B cell (primary cell): ENCODE results near the gene FNDC3A. TPM values are rescaled to one million over a fixed set of nuclear protein-coding genes. Genes with fewer than 3 reads are reported as not detected.

ENCODE experiments used
- ATAC-seq: fragments of 200-7000 bp; cut with Tn5 transposase; one replicate; pipeline ENCODE4 v1.10.0; 2021; ENCODE audit warnings: low read depth, mild to moderate bottlenecking, moderate number of reproducible peaks, moderate library complexity
- CTCF ChIA-PET: fragments of 350-600 bp; sonication (Branson Sonifier 250); formaldehyde crosslinking; loops from one replicate; lab custom pipeline; 2021; ENCODE audit warnings: antibody characterized with exemption, inconsistent platforms; lab: Charles Lee
- POLR2A ChIA-PET: fragments of 350-600 bp; sonication (Branson Sonifier 250); formaldehyde crosslinking; loops from one replicate; lab custom pipeline; 2021; ENCODE audit warnings: antibody characterized with exemption; lab: Charles Lee
- DNase-seq: peaks from one replicate; pipeline ENCODE4 v3.0.0; 2013
- H2AFZ ChIP-seq: 2 replicates; pipeline ENCODE4 v1.6.1; 2012; ENCODE audit warnings: mild to moderate bottlenecking, low read depth, low read length; ENCODE audit not compliant: insufficient read depth, poor library complexity, severe bottlenecking
- H3K27ac ChIP-seq, 2 donors: 1 replicate in 1 of 2; 2 replicates in 1 of 2; pipeline ENCODE4 v1.5.1; 2012 to 2013; ENCODE audit warnings: low read length in 2 of 2, mild to moderate bottlenecking in 2 of 2, moderate library complexity in 1 of 2
- H3K27me3 ChIP-seq, 4 experiments: fragments of 200-600 bp in 1 of 4; sonication (generic) in 1 of 4; replicated peaks in 1 of 4; 1 replicate in 2 of 4; 2 replicates in 2 of 4; pipeline versions ENCODE4 v1.6.1 to v1.7.0; 2013 to 2016; ENCODE audit warnings: low read length in 3 of 4, mild to moderate bottlenecking in 2 of 4, mixed read lengths in 1 of 4, moderate library complexity in 1 of 4; ENCODE audit not compliant: insufficient read depth in 4 of 4, control insufficient read depth in 3 of 4; ENCODE audit errors: control extremely low read depth in 1 of 4
- H3K36me3 ChIP-seq, 2 experiments: replicated peaks in 1 of 2; 1 replicate in 1 of 2; 2 replicates in 1 of 2; pipeline versions ENCODE4 v1.6.1 to v1.7.1; 2013; ENCODE audit warnings: low read length in 1 of 2; ENCODE audit not compliant: insufficient read depth in 2 of 2, control insufficient read depth in 1 of 2; ENCODE audit errors: control extremely low read depth in 1 of 2, extremely low read depth in 1 of 2
- H3K4me1 ChIP-seq, 2 donors: fragments of 200-600 bp in 1 of 2; sonication (generic) in 1 of 2; 1 replicate in 1 of 2; 2 replicates in 1 of 2; pipeline versions ENCODE4 v1.5.1 to v1.6.1; 2013 to 2017; ENCODE audit warnings: low read length in 2 of 2; ENCODE audit not compliant: control insufficient read depth in 2 of 2, insufficient read depth in 2 of 2
- H3K4me2 ChIP-seq: replicated peaks from 2 replicates; pipeline ENCODE3; 2012; ENCODE audit warnings: mild to moderate bottlenecking, low read depth, low read length; ENCODE audit not compliant: poor library complexity, severe bottlenecking
- H3K4me3 ChIP-seq, 5 experiments: fragments of 200-600 bp in 1 of 5; sonication (generic) in 1 of 5; 1 replicate in 3 of 5; 2 replicates in 2 of 5; pipeline versions ENCODE4 v1.5.1 to v1.7.0; 2011 to 2016; ENCODE audit warnings: low read length in 4 of 5, mild to moderate bottlenecking in 4 of 5, low read depth in 2 of 5, control low read depth in 1 of 5, moderate library complexity in 1 of 5; ENCODE audit not compliant: insufficient read depth in 1 of 5; ENCODE audit errors: control extremely low read depth in 1 of 5, extremely low read depth in 1 of 5
- H3K79me2 ChIP-seq: fragments of 200-600 bp; sonication (generic); one replicate; pipeline ENCODE4 v1.6.0; 2016; ENCODE audit warnings: low read length; ENCODE audit not compliant: control insufficient read depth, insufficient read depth
- H3K9ac ChIP-seq: fragments of 200-600 bp; sonication (generic); 2 replicates; pipeline ENCODE4 v1.6.1; 2017; ENCODE audit warnings: mild to moderate bottlenecking, low read length, moderate library complexity
- H3K9me3 ChIP-seq, 3 donors: one replicate each; pipeline versions ENCODE4 v1.6.1 to v1.7.1; 2013; ENCODE audit warnings: low read length in 2 of 3; ENCODE audit not compliant: control insufficient read depth in 2 of 3, insufficient read depth in 1 of 3; ENCODE audit errors: control extremely low read depth in 1 of 3
- H4K20me1 ChIP-seq: 2 replicates; pipeline ENCODE4 v1.6.0; 2012; ENCODE audit warnings: mild to moderate bottlenecking, low read length; ENCODE audit not compliant: insufficient read depth, control insufficient read depth, poor library complexity, severe bottlenecking
- H3K27ac Mint-ChIP-seq: one replicate; pipeline ENCODE4 v1.8.0; 2021; ENCODE audit warnings: mixed read lengths
- H3K27me3 Mint-ChIP-seq: one replicate; pipeline ENCODE4 v1.8.0; 2021; ENCODE audit warnings: mixed read lengths
- H3K4me1 Mint-ChIP-seq: one replicate; pipeline ENCODE4 v1.8.0; 2021; ENCODE audit warnings: mixed read lengths
- H3K4me3 Mint-ChIP-seq: one replicate; pipeline ENCODE4 v1.8.0; 2021; ENCODE audit warnings: mixed read lengths
- H3K9me3 Mint-ChIP-seq: one replicate; pipeline ENCODE4 v1.8.0; 2022; ENCODE audit warnings: mixed read lengths; ENCODE audit not compliant: insufficient read depth
- CTCF ChIP-seq: fragments of 200-600 bp; IDR thresholded peaks from one replicate; pipeline ENCODE4 v1.8.0; 2022; ENCODE audit warnings: antibody characterized with exemption, mild to moderate bottlenecking
- EZH2 ChIP-seq: IDR thresholded peaks from 2 replicates; pipeline ENCODE4 v1.6.1; 2012; ENCODE audit warnings: borderline replicate concordance, low read depth, mild to moderate bottlenecking, moderate library complexity, low read length; ENCODE audit not compliant: insufficient read depth, poor library complexity, severe bottlenecking
- WGBS: methylation state at CpG from one replicate; pipeline ENCODE4 v1.1.5; 2013; ENCODE audit warnings: missing lambda C conversion rate; ENCODE audit not compliant: insufficient coverage; 5-methylcytosine and 5-hydroxymethylcytosine counted together
- intact Hi-C: fragments of 100-400 bp; cut with micrococcal nuclease; formaldehyde crosslinking; loops from one replicate; pipeline ENCODE4 v1.10.0; 2022
- polyA plus RNA-seq: library from polyadenylated mRNA; depleted of rRNA; stranded (reverse); fragments of >200 nt; gene quantifications from 2 replicates; pipeline ENCODE4 v1.2.3, GENCODE V29; 2012
- total RNA-seq, 2 donors: library from RNA; stranded (reverse); fragments of 120-200 nt in 1 of 2; gene quantifications; 1 replicate in 1 of 2; 2 replicates in 1 of 2; pipeline versions ENCODE4 v1.2.3 to v1.2.4, GENCODE V29; 2013 to 2022

FNDC3A gene
- total and polyA plus RNA-seq, 2 donors (not counting 1 experiment from before 2014, with no cell fraction given), result 13.5 to 37.1 TPM

- Histone ChIP-seq H3K79me2 (no peaks in the 10 kb centered on the region), H3K27me3 (no peaks in the 10 kb centered on the region), H2AFZ (no peak overlapping the region), H3K4me3 (no peak overlapping the region), H4K20me1 (no peaks in the 10 kb centered on the region), H3K36me3 (peaks cover 9 to 23% of the 10 kb centered on the region in 2 experiments), H3K4me1 (peaks cover 0 to 7% of the 10 kb centered on the region in 2 donors), H3K9me3 (no peaks in the 10 kb centered on the region), H3K27ac (no peak overlapping the region), H3K4me2 (no peak overlapping the region), H3K9ac (no peak overlapping the region)
- Mint-ChIP-seq H3K9me3 (no peaks in the 10 kb centered on the region), H3K27ac (no peak overlapping the region), H3K27me3 (no peaks in the 10 kb centered on the region), H3K4me1 (peaks cover 15% of the 10 kb centered on the region), H3K4me3 (peak overlapping the region; percentile 38)
- 57% methylated on average over 2 of the region's 2 CpGs for WGBS
- ChIA-PET POLR2A (interaction anchor here (0.6 to 2.1 kb wide), 2 partner anchors 9 to 15 kb away, joined by 3 to 7 read pairs; partner anchors contain the start of gene CDADC1), CTCF (interaction anchor here (1.0 to 1.9 kb wide), 2 partner anchors 8 to 24 kb away, joined by 3 to 7 read pairs; no protein-coding TSS in a partner anchor)
- intact Hi-C loops, result no loop called here
- DNase-seq (no peak), ATAC-seq (no peak)
- TF ChIP-seq EZH2 (no peak), CTCF (no peak)
Observed at GRCh38 chr13:49256841-49257240, 281.1 kb downstream of the FNDC3A start.

GRCh38 chr13:49258089-49258796 is 282.5 kb downstream of the FNDC3A start:
- peak overlapping the region; percentile 76 for H2AFZ ChIP-seq

More at GRCh38 chr13:49258089-49258796, 282.5 kb downstream of the FNDC3A start:
- Histone ChIP-seq H4K20me1 (no peaks in the 10 kb centered on the region), H3K4me2 (peak overlapping the region; percentile 79), H3K9me3 (no peaks in the 10 kb centered on the region), H3K9ac (peak overlapping the region; percentile 69), H3K4me3 (peak overlapping the region in 4 of 5 experiments; percentile 38 to 69 (median 50)), H3K27ac (peak overlapping the region; percentile 13 to 65), H3K36me3 (peaks cover 9 to 23% of the 10 kb centered on the region in 2 experiments), H3K79me2 (no peaks in the 10 kb centered on the region), H3K4me1 (peaks cover 0 to 7% of the 10 kb centered on the region in 2 donors), H3K27me3 (no peaks in the 10 kb centered on the region)
- Mint-ChIP-seq H3K4me3 (peak overlapping the region; percentile 88), H3K27ac (peak overlapping the region; percentile 32), H3K9me3 (no peaks in the 10 kb centered on the region), H3K4me1 (peaks cover 15% of the 10 kb centered on the region), H3K27me3 (no peaks in the 10 kb centered on the region)
- WGBS, result no CpG with 5 or more reads among the region's 3 CpGs
- intact Hi-C loops, result loop anchor here (1.0 kb wide), 1 partner anchor 11 kb away; the partner anchor contains the start of gene CDADC1
- ChIA-PET CTCF (interaction anchor here (0.6 to 1.9 kb wide), 4 partner anchors 20 to 569 kb away, joined by 3 to 7 read pairs (median 6); no protein-coding TSS in a partner anchor), POLR2A (interaction anchor here (2.1 kb wide), 1 partner anchor 10 kb away, joined by 7 read pairs; the partner anchor contains the start of gene CDADC1)
- peak; percentile 41 for DNase-seq
- ATAC-seq, result peak; percentile 31
- TF ChIP-seq EZH2, result no peak
- no peak for TF ChIP-seq CTCF
